ENCODE measurements around the gene TCF7L1. TPM values are rescaled to one million over a fixed set of nuclear protein-coding genes. Genes with fewer than 3 reads are reported as not detected.

TCF7L1 gene
- polyA plus RNA-seq, 1 donor from 2014 or later: not detected

DNA sequence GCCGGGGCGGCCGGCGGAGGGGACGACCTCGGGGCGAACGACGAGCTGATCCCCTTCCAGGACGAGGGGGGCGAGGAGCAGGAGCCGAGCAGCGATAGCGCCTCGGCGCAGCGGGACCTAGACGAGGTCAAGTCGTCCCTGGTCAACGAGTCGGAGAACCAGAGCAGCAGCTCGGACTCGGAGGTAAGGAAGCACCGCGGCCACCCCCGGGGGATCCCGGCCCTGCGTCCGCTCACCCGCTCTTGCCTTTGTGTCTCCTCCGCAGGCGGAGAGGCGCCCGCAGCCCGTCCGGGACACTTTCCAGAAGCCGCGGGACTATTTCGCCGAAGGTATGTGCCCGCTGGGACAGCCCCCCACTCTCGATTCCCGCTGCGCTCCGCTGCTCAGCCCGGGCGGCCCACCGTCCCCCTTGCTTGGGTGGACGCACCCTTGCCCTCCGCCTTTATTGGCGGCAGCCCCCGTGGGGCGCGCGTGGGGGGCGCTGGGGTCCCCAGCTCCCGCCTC lies 611 bp downstream of the TCF7L1 start:
- Histone ChIP-seq H3K27ac (ENCODE audit: low read length) (no peak overlapping the region), H3K9ac (ENCODE audit: low read length) (no peak overlapping the region), H3K36me3 (ENCODE audit: insufficient read depth, low read length) (no peaks in the 10 kb centered on the region), H3K9me2 (ENCODE audit: insufficient read depth, low read length) (no peaks in the 10 kb centered on the region), H3K27me3 (ENCODE audit: insufficient read depth, low read depth, low read length) (peaks cover 41% of the 10 kb centered on the region), H2AFZ (ENCODE audit: low read depth, low read length) (no peak overlapping the region), H3K4me2 (ENCODE audit: low read length) (peak overlapping the region; percentile 59), H4K20me1 (ENCODE audit: insufficient read depth) (no peaks in the 10 kb centered on the region), H3K9me3 (ENCODE audit: low read length) (no peaks in the 10 kb centered on the region), H3K79me2 (replicated peaks; ENCODE audit: insufficient read depth, low read length) (peaks cover 6% of the 10 kb centered on the region), H3F3A (ENCODE audit: insufficient read depth, low read length, poor library complexity, severe bottlenecking) (no peaks in the 10 kb centered on the region), H3K4me3 (ENCODE audit: low read length) (peak overlapping the region; percentile 72)
- TF ChIP-seq POLR2AphosphoS5 (IDR thresholded peaks at IDR 0.05) (no peak), RAD21 (conservative IDR thresholded peaks at IDR 0.05) (no peak), MXI1 (conservative IDR thresholded peaks at IDR 0.05; ENCODE audit: poor library complexity, severe bottlenecking) (no peak), TAF1 (IDR thresholded peaks at IDR 0.05; ENCODE audit: low read depth) (no peak), EP300 (conservative IDR thresholded peaks at IDR 0.05; ENCODE audit: poor library complexity, severe bottlenecking) (no peak), EZH2 (IDR thresholded peaks at IDR 0.05; ENCODE audit: borderline replicate concordance, insufficient read depth, low read length, poor library complexity, severe bottlenecking) (no peak), SMC3 (conservative IDR thresholded peaks at IDR 0.05; ENCODE audit: poor library complexity) (no peak)
- TF ChIP-seq, protein P1, sequence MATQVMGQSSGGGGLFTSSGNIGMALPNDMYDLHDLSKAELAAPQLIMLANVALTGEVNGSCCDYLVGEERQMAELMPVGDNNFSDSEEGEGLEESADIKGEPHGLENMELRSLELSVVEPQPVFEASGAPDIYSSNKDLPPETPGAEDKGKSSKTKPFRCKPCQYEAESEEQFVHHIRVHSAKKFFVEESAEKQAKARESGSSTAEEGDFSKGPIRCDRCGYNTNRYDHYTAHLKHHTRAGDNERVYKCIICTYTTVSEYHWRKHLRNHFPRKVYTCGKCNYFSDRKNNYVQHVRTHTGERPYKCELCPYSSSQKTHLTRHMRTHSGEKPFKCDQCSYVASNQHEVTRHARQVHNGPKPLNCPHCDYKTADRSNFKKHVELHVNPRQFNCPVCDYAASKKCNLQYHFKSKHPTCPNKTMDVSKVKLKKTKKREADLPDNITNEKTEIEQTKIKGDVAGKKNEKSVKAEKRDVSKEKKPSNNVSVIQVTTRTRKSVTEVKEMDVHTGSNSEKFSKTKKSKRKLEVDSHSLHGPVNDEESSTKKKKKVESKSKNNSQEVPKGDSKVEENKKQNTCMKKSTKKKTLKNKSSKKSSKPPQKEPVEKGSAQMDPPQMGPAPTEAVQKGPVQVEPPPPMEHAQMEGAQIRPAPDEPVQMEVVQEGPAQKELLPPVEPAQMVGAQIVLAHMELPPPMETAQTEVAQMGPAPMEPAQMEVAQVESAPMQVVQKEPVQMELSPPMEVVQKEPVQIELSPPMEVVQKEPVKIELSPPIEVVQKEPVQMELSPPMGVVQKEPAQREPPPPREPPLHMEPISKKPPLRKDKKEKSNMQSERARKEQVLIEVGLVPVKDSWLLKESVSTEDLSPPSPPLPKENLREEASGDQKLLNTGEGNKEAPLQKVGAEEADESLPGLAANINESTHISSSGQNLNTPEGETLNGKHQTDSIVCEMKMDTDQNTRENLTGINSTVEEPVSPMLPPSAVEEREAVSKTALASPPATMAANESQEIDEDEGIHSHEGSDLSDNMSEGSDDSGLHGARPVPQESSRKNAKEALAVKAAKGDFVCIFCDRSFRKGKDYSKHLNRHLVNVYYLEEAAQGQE (IDR thresholded peaks at IDR 0.05; ENCODE audit: borderline replicate concordance): no peak
- TF ChIP-seq, protein P2, sequence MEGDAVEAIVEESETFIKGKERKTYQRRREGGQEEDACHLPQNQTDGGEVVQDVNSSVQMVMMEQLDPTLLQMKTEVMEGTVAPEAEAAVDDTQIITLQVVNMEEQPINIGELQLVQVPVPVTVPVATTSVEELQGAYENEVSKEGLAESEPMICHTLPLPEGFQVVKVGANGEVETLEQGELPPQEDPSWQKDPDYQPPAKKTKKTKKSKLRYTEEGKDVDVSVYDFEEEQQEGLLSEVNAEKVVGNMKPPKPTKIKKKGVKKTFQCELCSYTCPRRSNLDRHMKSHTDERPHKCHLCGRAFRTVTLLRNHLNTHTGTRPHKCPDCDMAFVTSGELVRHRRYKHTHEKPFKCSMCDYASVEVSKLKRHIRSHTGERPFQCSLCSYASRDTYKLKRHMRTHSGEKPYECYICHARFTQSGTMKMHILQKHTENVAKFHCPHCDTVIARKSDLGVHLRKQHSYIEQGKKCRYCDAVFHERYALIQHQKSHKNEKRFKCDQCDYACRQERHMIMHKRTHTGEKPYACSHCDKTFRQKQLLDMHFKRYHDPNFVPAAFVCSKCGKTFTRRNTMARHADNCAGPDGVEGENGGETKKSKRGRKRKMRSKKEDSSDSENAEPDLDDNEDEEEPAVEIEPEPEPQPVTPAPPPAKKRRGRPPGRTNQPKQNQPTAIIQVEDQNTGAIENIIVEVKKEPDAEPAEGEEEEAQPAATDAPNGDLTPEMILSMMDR (IDR thresholded peaks at IDR 0.05; ENCODE audit: poor library complexity, severe bottlenecking): no peak

DNA sequence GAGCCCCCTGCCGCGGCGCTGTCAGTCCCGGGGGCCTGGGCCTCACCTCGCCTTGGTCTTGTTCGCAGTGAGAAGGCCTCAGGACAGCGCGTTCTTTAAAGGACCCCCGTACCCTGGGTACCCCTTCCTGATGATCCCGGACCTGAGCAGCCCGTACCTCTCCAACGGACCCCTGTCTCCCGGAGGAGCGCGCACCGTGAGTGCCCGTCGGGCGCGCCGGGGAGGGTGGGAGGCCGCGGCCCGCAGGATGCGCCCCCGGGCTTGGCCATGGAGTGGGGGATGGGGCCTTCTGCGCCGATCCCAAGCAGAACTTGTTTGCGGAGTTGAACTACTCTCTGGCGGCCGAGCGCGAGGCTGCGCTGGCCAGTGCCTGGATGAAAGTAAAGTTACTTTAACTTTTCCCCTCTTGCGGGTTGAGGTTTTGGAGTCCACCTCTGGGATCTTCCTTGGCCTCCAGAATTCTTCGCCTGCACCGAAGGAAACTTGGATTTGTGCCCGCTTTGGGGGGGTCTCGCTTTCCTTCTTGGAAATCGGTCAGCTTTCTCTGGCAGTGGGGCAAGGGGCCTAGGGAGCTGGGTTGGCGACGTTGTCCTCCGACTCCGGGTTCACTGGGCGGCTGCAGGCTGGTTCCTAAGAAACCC lies 1.2 kb downstream of the TCF7L1 start:
- H3K27ac ChIP-seq (ENCODE audit: low read length): no peak overlapping the region
- H3K9me2 ChIP-seq (ENCODE audit: insufficient read depth, low read length): no peaks in the 10 kb centered on the region
- peak overlapping the region; percentile 59 for H3K4me2 ChIP-seq (ENCODE audit: low read length)
- no peak overlapping the region for H2AFZ ChIP-seq (ENCODE audit: low read depth, low read length)
- no peaks in the 10 kb centered on the region for H3K36me3 ChIP-seq (ENCODE audit: insufficient read depth, low read length)
- no peaks in the 10 kb centered on the region for H3K9me3 ChIP-seq (ENCODE audit: low read length)
- H4K20me1 ChIP-seq (ENCODE audit: insufficient read depth): no peaks in the 10 kb centered on the region
- H3F3A ChIP-seq (ENCODE audit: insufficient read depth, low read length, poor library complexity, severe bottlenecking): no peaks in the 10 kb centered on the region
- no peak overlapping the region for H3K9ac ChIP-seq (ENCODE audit: low read length)
- H3K27me3 ChIP-seq (ENCODE audit: insufficient read depth, low read depth, low read length): peaks cover 41% of the 10 kb centered on the region
- TF ChIP-seq TAF1 (IDR thresholded peaks at IDR 0.05; ENCODE audit: low read depth) (no peak), MXI1 (conservative IDR thresholded peaks at IDR 0.05; ENCODE audit: poor library complexity, severe bottlenecking) (no peak), EZH2 (IDR thresholded peaks at IDR 0.05; ENCODE audit: borderline replicate concordance, insufficient read depth, low read length, poor library complexity, severe bottlenecking) (no peak), POLR2AphosphoS5 (IDR thresholded peaks at IDR 0.05) (no peak)
- H3K4me3 ChIP-seq (ENCODE audit: low read length): peak overlapping the region; percentile 72
- peaks cover 6% of the 10 kb centered on the region for H3K79me2 ChIP-seq (replicated peaks; ENCODE audit: insufficient read depth, low read length)
